Measurements from ENCODE around the gene CD3G.

DNA sequence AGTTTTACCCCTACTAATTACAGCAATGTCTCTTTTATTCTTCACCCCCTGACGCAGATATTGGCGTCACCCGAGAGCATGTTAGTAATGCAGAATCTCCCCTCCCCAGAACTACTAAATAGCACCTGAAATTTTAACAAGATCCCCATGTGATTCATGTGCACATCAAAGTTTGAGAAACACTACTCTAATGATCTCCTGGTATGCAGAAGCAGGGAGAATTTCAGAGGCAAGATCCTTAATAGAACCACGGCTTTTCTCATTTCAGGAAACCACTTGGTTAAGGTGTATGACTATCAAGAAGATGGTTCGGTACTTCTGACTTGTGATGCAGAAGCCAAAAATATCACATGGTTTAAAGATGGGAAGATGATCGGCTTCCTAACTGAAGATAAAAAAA is 5.3 kb downstream of the CD3G start:
- TF ChIP-seq SIN3A (IDR thresholded peaks at IDR 0.05; ENCODE audit: borderline replicate concordance, insufficient read depth, low read length) = no peak
- no peak for TF ChIP-seq POLR2AphosphoS5 (IDR thresholded peaks at IDR 0.05; ENCODE audit: low read depth, low read length)
- TF ChIP-seq TAF1 (IDR thresholded peaks at IDR 0.05; ENCODE audit: borderline replicate concordance, insufficient read depth, low read length) = no peak
- TF ChIP-seq, protein P1, sequence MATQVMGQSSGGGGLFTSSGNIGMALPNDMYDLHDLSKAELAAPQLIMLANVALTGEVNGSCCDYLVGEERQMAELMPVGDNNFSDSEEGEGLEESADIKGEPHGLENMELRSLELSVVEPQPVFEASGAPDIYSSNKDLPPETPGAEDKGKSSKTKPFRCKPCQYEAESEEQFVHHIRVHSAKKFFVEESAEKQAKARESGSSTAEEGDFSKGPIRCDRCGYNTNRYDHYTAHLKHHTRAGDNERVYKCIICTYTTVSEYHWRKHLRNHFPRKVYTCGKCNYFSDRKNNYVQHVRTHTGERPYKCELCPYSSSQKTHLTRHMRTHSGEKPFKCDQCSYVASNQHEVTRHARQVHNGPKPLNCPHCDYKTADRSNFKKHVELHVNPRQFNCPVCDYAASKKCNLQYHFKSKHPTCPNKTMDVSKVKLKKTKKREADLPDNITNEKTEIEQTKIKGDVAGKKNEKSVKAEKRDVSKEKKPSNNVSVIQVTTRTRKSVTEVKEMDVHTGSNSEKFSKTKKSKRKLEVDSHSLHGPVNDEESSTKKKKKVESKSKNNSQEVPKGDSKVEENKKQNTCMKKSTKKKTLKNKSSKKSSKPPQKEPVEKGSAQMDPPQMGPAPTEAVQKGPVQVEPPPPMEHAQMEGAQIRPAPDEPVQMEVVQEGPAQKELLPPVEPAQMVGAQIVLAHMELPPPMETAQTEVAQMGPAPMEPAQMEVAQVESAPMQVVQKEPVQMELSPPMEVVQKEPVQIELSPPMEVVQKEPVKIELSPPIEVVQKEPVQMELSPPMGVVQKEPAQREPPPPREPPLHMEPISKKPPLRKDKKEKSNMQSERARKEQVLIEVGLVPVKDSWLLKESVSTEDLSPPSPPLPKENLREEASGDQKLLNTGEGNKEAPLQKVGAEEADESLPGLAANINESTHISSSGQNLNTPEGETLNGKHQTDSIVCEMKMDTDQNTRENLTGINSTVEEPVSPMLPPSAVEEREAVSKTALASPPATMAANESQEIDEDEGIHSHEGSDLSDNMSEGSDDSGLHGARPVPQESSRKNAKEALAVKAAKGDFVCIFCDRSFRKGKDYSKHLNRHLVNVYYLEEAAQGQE (IDR thresholded peaks at IDR 0.05; ENCODE audit: insufficient read depth in 1 of 2, low read depth in 2 of 2, low read length in 2 of 2) = no peak
